Posterior vena cava (tissue), 2 donors: ENCODE results near the gene FADS6. TPM values are rescaled to one million over a fixed set of nuclear protein-coding genes. Genes with fewer than 3 reads are reported as not detected.

Experiments
- DNase-seq: peaks from one replicate; pipeline ENCODE4 v3.0.0-alpha.2; 2020; ENCODE audit warnings: low spot score
- intact Hi-C, 2 donors: fragments of 100-400 bp; cut with DNase I; formaldehyde crosslinking; loops; one replicate each; pipeline versions ENCODE4 v1.14.1 to v1.14.2; 2022 to 2023
- total RNA-seq, 2 donors: library from RNA; stranded (reverse); fragmentation: NEBNext Ultra II Directional; extraction: Animal tissue kit (Norgen Biotek cat#: 25700); gene quantifications; one replicate each; pipeline ENCODE4 v1.2.1, GENCODE V29; 2021
- donor health status: DM: yes; HTN: yes; CAD: no.
- donor health status: DM: yes; HTN: yes; CAD: no.

The FADS6 gene
- total RNA-seq, 2 donors from 2014 or later = not detected

DNA sequence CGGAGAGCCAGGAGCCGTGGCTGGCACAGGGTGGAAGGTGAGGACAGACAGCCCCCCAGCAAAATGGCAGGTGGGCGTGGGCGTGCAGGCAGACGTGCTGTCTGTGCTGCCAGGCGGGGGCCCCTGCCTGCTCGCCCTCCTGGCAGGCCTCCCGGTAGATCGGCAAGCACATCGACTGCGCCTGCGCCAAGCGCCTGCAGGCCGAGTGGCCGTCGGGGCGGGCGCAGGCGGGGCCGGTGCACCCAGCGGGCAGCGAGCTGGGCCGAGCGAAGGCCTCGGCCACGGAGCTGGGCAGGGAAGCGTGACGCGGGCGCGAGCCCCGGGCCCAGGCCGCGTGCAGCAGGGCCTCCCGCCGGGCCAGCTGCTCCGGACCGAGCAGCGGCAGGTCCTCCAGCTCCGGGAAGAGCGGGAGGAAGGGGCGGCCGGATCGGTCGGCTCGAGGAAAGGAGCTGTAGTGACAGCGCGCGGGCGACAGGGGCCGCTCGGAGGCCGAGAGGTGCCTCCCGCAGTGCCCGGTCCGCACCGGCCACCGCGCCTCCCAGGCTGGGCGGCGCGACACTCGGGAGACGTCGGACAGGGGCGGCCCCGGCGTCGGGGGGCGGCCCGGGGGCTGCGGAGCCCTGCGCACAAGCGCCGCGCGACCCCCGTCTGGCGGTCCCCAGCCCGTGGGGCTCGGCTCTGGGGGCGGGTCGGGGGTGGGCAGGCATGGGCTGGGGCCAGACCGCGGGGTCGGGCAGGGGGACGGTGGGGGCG, 50.7 kb downstream of the FADS6 start:
- intact Hi-C loops = no loop called here
- peak; percentile 91 for DNase-seq

DNA sequence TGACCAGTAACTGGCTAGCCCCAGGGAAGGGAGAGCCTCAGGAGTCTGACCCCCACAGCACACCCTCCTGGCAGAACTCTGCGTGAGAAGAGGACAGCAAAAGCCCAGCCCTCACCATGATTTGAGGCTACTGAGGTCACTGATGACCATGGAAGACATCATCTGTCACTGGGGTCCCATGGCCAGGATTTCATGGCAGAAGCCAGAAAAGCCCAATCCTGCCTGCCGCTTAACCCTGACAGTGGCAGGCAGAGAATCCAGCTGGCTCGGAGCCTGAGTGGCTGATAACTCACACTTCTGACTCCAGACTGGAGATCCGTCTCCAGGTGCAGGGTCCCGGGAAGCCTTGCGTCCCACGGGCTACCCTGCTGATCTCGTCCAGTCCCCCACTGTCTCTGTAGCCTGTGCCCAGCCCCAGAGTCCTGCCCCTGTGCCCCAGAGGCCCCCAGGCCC, 51.3 kb downstream of the FADS6 start:
- no peak for DNase-seq
- intact Hi-C loops = no loop called here

DNA sequence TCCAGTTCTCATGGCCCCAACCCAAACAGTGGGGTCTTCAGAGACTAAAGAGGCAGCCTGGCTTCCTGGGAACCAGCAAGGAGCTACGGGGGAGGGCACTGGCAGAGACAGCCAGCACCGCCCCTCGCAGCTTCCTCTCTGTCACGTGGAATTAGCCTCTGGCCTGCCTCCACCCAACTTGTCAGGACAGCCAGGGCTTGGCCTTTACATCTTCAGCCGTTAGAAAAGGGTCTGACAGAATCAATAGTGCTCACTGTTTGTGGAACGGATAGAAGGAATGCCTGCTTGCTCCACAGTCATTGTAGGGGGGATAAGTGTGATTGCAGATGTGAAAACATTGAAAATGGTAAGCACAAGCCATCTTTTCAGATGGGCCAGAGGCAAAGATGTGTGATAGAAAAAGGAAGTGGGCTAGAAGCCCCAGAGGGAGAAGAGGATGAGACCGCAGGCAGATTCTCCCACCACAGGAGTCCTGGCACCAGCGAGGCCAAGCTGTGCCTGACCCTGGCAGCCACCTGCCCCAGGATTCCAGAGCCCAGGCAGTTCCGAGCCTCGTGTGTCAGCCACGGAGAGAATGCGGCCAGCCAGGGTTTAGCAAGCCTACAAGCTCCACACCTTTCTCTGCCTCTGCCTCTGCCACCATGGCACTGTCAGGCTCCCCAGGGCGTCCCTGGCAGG, 52.3 kb downstream of the FADS6 start:
- DNase-seq = no peak

DNA sequence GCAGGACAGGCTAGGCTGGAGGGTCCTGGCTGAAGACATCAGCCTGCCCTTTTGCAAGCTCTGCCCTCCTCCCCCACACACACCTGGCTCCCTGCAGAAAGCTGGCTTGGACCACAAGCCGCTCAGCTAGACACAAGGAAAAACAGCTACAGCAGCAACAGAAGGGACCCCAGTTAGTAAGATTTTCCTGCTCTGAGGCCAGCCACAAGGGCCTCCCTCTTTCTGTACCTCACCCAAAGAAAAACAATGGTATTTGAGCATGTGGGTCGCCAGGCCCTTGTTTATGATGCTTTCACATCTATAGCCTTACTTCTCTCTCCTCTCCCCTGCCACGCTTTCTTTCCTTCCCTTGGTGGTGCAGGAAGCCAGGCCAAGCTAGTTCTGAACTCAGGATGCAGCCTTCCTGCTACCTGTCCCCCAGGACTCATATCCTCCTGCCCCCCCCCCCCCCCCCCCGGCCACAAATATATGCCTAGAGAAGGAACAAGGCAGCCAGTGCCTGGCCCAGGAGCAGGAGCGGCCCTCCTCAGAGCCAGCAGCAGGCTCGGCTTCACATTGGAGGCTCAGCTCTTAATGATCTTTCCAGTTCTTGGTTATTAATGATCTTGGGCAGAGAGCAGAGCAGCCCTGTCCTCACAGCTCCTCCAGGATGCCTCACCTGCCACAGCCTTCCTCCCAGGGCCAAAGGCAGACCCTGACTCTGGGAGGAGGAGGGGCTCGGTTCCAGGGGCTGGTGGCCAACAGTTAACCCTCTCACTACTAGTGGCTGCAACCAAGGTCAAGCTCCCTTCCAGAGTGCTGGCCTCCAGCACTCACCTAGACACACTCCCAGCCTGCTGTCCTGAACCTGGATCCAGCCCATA, 53.2 kb downstream of the FADS6 start:
- intact Hi-C loops = no loop called here
- DNase-seq = no peak

More for the DNA sequence above, 52.3 kb downstream of the FADS6 start:
- intact Hi-C loops = no loop called here

GRCh38 chr17:74838274-74838673, 55.2 kb downstream of the FADS6 start:
- no peak for DNase-seq
- intact Hi-C loops = no loop called here

DNA sequence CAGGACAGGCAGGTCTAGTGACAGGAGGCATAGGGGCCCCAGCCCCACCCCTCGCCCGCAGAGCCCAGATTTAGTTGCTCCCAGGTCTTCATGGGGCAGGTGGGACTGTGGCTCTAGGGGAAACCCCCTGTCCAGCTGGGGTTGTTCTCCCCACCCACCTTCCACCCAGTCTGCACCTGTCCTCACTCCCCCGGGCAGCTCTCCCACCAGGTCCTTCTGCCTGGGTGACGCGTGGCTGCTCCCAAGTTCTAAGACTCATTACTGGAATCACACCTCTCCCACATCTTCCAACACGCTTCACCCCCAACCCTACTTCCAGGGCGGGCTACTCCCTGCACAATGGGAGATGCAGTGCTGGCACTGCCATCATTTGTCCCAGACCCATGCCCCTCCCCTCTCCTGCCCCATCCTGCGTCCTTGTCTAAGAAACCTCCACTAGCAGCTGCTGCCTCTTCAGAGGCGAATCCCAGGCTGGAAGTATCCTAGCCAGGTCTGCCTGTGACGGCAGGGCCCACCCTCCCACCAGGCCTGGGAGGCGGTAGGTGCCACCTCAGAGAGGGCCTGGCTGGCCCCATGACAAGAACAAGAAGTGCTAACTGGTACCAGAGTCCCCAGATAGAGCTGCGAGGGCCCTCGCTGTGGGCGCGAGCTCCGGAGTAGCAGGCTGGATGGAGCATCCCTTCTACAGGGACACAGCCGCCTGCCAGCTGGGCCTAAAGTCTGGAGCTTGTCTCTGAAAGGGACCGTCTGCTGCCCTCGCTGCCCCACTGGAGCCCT, 56.6 kb downstream of the FADS6 start:
- intact Hi-C loops = no loop called here

GRCh38 chr17:74836191-74836590, 57.2 kb downstream of the FADS6 start:
- no peak for DNase-seq
- intact Hi-C loops = no loop called here

More for the DNA sequence above, 56.6 kb downstream of the FADS6 start:
- DNase-seq = no peak

GRCh38 chr17:74833501-74834377, 59.7 kb downstream of the FADS6 start:
- intact Hi-C loops = no loop called here
- no peak for DNase-seq

- intact Hi-C loops = no loop called here
- no peak for DNase-seq
Observed at GRCh38 chr17:74832421-74832820, 61.0 kb downstream of the FADS6 start.

DNA sequence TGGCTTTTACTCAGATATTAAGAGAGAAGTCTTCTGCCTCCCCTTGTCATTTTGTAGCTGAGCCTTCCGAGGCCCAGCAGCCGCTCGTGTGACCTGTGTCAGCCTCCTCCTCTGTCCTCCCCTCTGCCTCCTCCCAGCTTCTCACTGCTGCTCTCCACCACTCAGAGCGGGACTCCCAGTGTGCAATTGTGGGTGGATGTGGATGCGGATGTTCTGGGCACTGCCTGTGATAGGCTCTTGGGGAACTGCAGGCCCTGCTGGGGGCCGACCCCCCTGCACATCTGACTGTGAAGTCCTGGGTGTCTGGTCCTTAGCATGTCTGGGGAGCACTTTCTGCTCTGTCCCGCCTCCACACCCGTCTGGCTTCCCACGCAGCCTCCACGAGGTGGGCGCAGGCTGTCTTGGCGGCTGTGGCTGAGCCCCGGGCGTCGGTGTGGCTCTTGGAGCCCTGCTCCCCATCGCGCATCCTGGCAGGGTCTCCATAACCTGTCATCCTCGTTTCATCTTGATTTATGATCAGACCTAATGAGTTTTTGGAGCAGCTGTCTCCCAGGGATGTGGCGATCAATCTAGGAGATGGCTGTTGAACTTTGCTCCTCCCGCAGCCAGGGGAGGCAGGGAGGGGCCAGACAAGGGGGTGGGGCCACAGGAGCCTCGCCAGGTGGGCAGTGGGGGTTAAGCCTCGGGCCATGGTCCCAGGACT, 61.8 kb downstream of the FADS6 start:
- intact Hi-C loops = no loop called here
- no peak for DNase-seq

GRCh38 chr17:74830861-74831260, 62.6 kb downstream of the FADS6 start:
- no peak for DNase-seq
- intact Hi-C loops = no loop called here

DNA sequence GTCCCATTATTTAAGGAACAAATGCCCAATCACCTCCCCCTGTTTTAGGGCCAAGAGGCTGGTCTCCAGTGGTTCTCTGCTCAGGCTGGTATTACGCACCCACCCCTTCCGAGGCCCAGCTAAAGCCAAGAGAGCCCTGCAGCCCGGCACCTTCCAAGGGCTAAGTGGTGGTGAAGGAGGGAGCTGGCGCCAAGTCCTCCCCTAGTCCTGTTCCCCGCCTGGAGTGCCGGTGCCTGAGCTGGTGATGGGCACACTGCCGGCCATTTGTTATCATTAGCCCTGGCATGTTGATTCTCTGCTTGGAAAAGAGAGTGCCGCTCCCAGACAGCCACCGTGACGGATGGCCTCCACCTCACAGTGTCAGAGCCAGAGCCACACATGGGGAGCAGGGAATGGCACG, 65.6 kb downstream of the FADS6 start:
- no peak for DNase-seq
- intact Hi-C loops = no loop called here

Other genes starting within 250 kb of the FADS6 start
- gene CD300LF, start 180.7 kb downstream of the FADS6 start, total RNA-seq = 1 to 10 TPM in 1 of 2 donors, under 1 TPM in 1; 0.48 to 3.1 TPM
- 1 to 10 TPM; 1.1 to 1.6 TPM for gene RAB37, start 156.4 kb downstream of the FADS6 start, total RNA-seq
- 10 to 100 TPM in 1 of 2 donors, 1 to 10 TPM in 1; 7.0 to 11.5 TPM for gene NHERF1, start 145.0 kb downstream of the FADS6 start, total RNA-seq
- gene NAT9, start 117.3 kb downstream of the FADS6 start, total RNA-seq = 10 to 100 TPM; 26.8 to 31.7 TPM
- gene GRIN2C, start 33.7 kb downstream of the FADS6 start, total RNA-seq = under 1 TPM; 0.38 to 0.65 TPM
- 1 to 10 TPM; 3.3 to 6.2 TPM for gene FDXR, start 20.6 kb downstream of the FADS6 start, total RNA-seq
- not detected for gene USH1G, start 29.6 kb upstream of the FADS6 start, total RNA-seq
- not detected for gene OTOP2, start 30.6 kb upstream of the FADS6 start, total RNA-seq
- not detected for gene OTOP3, start 42.3 kb upstream of the FADS6 start, total RNA-seq
- 10 to 100 TPM; 11.7 to 13.0 TPM for gene HID1, start 79.1 kb upstream of the FADS6 start, total RNA-seq
- 10 to 100 TPM; 17.4 to 26.0 TPM for gene CDR2L, start 94.0 kb upstream of the FADS6 start, total RNA-seq
- 10 to 100 TPM; 23.3 to 23.5 TPM for gene MRPL58, start 119.0 kb upstream of the FADS6 start, total RNA-seq
- 100 to 1,000 TPM; 205 to 235 TPM for gene ATP5PD, start 153.3 kb upstream of the FADS6 start, total RNA-seq
- 10 to 100 TPM; 23.0 to 25.0 TPM for gene KCTD2, start 153.6 kb upstream of the FADS6 start, total RNA-seq
- 1 to 10 TPM; 6.1 to 8.1 TPM for gene SLC16A5, start 194.3 kb upstream of the FADS6 start, total RNA-seq
- 1 to 10 TPM; 5.8 to 6.4 TPM for gene ARMC7, start 216.3 kb upstream of the FADS6 start, total RNA-seq
- 10 to 100 TPM; 26.2 to 33.0 TPM for gene NT5C, start 238.1 kb upstream of the FADS6 start, total RNA-seq